GM21447 (cell line): Measurements from ENCODE around the gene TMEM217.
"Not testable (repeated sequence)": the region's sequence is repeated elsewhere in the genome, so short reads cannot be mapped to it uniquely, and the experiment has no call there.

Source experiments
- ATAC-seq: cut with Tn5 transposase; IDR thresholded peaks from one replicate; pipeline ENCODE4 v1.9.1; 2021; ENCODE audit not compliant: unreplicated experiment

TMEM217 gene

DNA sequence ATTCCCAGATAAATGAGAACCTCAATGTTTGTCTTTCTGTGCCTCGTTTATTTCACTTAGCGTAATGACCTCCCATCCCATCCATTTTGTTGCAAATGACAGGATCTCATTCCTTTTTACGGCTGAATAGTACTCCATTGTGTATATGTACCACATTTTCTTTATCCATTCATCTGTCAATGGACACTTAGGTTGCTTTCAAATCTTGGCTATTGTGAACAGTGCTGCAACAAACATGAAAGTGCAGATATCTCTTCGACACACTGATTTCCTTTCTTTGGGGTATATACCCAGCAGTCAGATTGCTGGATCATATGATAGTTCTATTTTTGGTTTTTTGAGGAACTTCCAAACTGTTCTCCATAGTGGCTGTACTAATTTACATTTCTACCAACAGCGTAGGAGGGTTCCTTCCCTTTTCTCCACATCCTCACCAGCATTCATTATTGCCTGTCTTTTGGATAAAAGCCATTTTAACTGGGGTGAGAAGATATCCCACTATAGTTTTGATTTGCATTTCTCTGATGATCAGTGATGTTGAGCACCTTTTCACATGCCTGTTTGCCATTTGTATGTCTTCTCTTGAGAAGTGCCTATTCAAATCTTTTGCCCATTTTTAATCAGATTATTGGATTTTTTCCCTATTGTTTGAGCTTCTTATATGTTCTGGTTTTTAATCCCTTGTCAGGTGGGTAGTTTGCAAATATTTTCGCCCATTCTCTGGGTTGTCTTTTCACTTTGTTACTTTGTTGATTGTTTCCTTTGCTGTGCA, 71.8 kb downstream of the TMEM217 start:
- ATAC-seq = not testable (repeated sequence)

DNA sequence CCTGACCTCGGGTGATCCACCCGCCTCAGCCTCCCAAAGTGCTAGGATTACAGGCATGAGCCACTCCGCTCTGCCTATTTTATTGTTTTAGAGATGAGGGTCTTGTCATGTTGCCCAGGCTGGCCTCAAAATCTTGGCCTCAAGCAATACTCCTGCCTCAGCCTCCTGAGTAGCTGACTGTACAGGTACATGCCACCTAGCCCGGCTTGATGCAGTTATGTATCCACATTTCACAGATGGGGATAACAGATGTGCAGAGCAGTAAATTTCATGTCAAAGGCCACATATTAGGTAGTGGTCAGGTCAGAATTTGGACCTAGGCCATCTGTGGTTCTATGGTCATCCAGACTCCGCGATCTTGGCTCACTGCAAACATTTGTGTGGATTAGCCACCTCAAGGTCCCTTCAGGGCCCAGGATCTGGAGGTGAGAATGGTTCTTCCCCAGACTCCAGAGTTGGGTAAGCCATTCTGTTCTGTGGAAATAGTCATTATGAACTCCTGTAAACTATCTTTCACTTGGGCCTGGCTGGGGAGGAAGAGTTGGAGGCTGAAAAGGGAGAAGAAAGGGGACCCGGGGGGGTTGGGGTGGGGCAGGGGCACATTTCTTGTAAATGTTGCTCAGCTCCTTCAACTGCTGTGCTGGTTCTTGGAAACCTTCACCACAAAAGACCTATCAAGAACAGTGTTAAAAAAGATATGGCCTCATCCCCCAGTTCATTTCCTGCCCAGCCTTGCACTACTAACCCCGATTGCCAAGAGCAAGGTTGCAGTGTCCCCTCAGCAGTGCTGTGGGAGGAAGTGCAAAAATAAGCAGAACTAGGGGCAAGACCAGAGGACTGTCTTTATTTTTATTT, 75.0 kb downstream of the TMEM217 start:
- no peak for ATAC-seq

DNA sequence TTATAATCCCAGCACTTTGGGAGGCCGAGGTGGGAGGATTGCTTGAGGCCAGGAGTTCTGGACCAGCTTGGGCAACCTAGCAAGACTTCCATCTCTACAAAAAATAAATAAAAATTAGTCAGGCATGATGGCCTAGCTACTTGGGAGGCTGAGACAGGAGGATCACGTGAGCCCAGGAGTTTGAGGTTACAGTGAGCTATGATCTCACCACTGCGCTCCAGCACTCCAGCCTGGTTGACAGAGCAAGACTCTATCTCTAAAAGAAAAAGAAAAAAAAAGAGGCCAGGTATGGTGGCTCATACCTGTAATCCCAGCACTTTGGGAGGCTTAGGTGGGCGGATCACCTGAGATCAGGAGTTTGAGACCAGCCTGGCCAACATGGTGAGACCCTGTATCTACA, 77.3 kb downstream of the TMEM217 start:
- ATAC-seq = not testable (repeated sequence)

DNA sequence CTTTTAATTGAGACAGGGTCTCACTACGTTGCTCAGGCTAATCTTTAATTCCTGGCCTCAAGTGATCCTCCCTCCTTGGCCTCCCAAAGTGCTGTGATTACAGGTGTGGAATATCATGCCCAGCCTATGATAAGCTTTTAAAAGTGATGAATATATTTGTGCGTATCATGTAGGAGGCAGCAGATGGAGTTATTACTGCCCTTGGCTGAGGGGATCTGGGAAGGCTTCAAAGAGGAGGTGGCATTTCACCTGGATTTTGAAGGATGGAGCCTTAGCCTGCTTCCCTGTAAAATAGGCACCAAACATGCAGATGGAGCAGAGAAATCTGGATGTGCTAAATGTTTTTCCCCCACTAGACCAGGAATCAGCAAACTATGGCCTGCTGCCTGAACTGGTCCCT, 77.9 kb downstream of the TMEM217 start:
- ATAC-seq = no peak

DNA sequence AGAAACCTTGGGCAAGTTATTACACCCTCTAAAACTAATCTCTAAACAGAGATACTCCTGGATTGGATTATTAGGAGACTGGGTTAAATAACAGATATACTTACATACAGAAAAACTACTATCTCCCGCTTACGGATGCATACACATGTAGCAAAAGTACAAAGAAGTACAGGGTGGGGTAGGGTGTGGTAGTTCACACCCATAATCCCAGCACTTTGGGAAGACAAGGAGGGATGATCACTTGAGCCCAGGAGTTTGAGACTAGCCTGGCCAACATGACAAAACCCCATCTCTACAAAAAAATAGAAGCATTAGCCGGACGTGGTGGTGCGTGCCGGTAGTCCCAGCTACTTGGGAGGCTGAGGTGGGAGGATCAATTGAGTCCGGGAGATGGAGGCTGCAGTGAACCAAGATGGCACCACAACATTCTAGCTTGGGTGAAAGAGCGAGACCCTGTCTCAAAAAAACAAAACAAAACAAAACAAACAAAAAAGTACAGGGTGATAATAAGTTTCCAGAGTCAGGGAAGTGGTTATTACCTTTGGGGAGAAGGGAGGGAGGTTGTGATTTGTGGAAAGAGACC, 79.9 kb downstream of the TMEM217 start:
- ATAC-seq = no peak

DNA sequence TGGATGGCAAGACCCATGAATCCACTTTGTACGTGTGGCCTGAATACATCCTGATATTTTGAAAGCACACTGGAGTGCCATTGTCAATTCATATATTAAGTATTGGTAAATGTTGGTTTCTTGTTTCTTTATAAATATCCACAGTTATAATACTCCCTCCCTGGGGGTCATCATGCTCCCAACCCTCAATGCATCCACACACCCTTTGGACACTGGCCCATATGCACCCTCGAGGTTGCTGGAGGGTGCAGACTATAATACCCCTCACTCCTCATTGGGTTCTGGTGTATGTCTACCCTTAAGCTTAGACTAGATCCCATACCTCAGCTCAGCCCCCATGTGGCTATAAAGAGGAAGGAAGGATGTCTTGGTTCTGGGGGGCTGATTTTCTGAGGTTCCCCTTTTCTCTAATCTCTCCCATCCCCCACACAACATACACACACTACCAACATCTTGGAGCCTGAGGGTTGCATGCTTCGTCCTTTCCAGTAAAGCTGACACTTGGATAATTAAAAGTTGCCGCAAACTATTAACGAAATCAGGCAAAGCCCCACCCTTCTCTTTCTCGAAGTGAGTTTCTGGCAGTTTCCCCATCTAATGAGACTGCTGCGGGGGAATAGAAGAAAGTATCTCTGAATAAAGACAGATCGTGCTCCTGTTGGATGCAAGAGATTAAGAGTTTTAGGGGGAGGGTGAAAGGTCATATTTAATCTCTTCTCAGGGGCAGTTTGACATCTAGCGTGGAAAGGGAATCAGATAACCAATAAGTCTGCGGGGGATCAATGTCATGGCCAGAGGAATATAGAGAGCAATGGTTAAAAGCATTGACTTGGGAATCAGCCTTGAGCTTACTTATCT, 80.6 kb downstream of the TMEM217 start:
- no peak for ATAC-seq

DNA sequence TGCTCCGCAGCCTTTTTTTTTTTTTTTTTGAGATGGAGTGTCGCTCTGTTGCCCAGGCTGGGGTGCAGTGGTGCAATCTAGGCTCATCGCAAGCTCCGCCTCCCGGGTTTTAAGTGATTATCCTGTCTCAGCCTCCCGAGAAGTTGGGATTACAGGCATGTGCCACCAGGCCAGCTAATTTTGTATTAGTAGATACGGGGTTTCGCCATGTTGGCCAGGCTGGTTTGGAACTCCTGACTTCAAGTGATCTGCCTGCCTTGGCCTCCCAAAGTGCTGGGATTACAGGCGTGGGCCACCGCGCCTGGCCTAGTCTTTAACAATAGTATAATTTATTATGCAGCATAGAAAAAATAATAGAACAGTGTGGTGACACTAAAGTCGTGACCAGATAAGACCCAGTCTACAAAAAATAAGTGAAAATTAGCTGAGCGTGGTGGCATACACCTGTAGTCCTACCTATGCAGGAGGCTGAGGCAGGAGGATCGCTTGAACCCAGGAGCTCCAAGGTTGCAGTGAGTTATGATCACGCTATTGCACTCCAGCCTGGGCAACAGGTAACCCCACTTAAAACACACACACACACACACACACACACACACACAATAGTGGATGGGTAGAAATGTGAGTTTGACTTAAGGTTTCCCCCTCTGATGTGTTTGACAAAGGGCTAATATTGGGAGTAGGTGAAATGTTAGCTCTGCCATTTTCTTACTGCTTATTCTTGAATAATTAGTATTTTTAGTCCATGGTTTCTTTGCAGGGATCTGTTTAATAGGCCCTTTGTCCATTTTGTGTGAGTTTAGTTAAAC, 81.5 kb downstream of the TMEM217 start:
- ATAC-seq = no peak

DNA sequence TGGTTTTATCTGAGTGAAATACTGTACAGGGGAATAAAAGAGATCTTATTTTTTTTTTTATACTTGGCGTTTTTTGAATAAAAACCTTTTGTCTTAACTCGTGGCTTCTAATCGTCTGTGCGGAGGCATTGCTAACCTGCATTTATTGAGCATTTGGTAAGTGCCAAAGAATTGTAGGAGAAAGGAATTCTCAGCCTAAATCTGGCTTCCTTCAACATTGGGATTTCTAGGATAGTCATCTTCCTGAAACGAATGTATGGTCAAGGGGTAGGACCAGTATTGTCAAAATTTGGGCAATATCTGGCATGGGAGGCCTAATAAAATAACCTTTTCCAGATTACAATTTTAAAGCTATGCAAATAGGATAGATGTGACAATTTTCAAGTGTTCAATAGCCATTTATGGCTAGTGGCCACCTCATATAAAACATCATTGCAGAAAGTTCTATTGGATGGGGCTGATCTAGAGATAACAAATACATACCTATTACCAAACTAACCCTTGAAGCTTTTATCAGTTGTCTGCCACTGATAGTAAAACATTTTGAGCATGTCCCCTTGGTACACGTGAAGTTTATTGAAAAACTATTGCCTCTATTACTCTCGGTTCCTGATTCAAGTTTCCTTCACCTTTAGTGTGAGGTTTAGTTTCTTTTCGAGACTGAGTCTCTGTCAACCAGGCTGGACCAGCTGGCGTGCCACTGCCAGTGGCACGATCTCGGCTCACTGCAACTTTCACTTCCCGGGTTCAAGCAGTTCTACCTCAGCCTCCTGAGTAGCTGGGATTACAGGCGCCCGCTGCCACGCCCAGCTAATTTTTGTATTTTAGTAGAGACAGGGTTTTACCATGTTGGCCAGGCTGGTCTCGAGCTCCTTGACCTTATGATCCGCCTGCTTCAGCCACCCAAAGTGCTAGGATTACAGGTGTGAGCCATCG, 82.3 kb downstream of the TMEM217 start:
- no peak for ATAC-seq

DNA sequence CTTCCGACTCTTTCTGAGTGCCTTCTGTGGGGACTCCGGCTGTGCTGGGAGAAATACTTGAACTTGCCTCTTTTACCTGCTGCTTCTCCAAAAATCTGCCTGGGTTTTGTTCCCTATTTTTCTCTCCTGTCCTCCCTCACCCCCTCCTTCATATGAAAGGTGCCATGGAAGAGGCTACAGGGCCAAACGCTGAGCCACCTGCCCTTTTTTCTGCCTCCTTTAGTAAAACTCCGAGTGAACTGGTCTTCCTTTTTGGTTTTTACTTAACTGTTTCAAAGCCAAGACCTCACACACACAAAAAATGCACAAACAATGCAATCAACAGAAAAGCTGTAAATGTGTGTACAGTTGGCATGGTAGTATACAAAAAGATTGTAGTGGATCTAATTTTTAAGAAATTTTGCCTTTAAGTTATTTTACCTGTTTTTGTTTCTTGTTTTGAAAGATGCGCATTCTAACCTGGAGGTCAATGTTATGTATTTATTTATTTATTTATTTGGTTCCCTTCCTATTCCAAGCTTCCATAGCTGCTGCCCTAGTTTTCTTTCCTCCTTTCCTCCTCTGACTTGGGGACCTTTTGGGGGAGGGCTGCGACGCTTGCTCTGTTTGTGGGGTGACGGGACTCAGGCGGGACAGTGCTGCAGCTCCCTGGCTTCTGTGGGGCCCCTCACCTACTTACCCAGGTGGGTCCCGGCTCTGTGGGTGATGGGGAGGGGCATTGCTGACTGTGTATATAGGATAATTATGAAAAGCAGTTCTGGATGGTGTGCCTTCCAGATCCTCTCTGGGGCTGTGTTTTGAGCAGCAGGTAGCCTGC, 83.2 kb downstream of the TMEM217 start:
- ATAC-seq = no peak

DNA sequence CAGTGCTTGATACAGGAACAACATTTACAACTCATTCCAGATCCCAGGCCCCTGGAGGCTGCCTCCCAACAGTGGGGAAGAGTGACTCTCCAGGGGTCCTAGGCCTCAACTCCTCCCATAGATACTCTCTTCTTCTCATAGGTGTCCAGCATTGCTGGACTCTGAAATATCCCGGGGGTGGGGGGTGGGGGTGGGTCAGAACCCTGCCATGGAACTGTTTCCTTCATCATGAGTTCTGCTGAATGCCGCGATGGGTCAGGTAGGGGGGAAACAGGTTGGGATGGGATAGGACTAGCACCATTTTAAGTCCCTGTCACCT, 83.8 kb downstream of the TMEM217 start:
- no peak for ATAC-seq

DNA sequence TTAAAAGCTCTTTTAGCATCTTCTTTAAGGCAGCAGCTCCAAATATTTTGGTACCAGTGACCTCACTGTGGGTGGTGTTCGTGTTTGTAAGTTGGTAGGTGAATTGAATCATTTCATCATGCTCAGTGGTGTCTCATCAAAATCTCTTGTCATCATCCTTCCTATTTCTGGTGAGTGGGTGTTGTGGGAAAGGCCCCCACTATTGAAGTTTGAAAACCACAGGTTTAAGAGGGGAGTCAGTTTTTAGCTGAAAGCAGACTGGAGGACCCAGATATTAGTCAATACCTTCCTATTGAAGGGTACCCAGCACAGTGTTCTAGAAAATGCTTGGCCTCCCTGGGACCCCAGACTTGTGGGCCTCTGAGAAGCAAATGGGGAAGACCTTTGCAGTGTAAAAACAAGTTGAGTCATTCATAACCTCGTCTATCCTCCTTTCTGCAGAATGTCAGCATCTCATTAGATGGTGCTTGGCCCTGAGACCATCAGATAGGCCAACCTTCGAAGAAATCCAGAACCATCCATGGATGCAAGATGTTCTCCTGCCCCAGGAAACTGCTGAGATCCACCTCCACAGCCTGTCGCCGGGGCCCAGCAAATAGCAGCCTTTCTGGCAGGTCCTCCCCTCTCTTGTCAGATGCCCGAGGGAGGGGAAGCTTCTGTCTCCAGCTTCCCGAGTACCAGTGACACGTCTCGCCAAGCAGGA, 84.3 kb downstream of the TMEM217 start:
- ATAC-seq = no peak

DNA sequence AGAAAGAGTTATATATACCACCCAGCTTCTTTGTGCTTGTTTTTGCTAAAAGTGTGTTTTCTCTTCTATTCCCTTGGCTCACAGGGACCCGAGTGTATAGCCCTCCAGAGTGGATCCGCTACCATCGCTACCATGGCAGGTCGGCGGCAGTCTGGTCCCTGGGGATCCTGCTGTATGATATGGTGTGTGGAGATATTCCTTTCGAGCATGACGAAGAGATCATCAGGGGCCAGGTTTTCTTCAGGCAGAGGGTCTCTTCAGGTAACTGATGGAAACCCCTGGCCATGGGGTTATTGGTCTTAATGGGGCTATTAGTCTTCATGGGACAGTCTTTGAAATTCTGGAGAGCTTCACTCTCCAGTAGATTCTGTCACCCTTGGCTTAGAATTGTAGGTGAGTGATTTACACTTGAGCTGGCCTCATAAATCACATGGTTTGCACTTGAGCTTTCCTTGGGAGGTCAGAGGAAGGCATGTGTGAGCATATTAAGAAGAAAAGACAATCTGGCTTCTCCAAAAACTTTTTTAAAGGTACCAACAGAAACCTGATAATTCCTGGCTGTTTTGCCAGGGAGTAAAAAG, 84.9 kb downstream of the TMEM217 start:
- ATAC-seq = no peak

DNA sequence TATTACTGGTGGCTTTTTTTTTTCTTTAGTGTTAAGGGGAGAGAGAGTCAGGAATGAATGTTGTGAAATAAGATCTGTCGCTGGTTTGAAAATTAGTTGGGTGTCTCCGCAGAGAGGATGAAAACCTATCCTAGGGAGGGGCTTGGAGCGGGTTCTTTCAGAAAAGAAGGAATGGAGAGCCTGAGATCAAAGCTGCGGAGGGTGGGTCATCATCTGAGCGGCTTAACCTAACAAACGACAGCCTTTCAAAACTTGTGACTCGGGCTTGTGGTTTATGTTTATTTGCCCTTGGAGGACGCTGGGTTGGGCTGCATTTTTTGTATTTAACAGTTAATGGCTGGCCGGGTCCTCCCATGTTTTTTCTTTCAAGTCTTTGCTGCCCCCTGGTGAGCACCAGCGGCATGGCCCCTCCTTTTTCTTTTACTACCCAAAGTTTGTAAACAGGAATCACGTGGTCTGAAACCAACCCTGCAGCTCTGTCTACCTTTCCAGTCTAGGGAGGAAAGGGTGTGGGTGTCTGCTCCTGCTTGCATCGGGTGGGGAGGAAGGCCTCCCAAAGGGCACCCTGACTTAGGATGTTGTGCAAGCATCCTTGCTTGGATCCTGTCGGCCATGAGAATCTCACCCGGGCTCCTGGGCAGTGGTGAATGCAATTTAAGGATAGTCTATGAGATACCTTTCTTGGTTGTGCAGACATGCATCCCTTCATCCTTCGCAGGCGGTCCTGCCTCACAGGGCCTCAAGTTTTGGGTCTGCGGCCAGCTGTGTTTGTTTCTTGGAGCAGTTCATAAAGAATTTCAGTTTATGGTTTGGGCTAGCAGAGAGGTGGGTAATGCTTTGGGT, 85.8 kb downstream of the TMEM217 start:
- no peak for ATAC-seq

DNA sequence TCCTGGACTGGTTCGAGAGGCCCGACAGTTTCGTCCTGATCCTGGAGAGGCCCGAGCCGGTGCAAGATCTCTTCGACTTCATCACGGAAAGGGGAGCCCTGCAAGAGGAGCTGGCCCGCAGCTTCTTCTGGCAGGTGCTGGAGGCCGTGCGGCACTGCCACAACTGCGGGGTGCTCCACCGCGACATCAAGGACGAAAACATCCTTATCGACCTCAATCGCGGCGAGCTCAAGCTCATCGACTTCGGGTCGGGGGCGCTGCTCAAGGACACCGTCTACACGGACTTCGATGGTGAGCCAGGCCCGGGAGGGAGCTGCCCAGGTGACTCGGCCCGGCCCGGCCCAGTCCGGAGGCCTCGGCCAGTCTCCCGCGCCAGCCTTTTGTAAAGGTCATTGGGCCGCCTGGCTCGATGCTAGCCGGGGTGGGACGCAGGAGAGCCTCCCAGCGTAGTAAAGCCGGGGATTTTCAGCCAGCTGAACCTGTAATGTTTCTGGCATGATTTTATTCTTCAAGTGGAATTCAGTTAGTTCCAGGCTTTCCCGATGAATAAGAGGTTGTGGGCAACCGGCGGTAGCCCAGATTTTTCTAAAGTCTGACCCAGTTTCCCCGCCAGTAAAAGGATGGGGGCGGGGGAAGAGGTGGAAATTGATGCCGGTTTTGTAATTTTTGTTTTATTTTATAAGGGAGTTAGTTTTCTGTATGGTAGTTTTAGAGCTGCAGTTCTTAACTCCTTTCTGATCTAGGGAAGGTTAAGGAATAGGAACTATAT, 86.6 kb downstream of the TMEM217 start:
- ATAC-seq = no peak

DNA sequence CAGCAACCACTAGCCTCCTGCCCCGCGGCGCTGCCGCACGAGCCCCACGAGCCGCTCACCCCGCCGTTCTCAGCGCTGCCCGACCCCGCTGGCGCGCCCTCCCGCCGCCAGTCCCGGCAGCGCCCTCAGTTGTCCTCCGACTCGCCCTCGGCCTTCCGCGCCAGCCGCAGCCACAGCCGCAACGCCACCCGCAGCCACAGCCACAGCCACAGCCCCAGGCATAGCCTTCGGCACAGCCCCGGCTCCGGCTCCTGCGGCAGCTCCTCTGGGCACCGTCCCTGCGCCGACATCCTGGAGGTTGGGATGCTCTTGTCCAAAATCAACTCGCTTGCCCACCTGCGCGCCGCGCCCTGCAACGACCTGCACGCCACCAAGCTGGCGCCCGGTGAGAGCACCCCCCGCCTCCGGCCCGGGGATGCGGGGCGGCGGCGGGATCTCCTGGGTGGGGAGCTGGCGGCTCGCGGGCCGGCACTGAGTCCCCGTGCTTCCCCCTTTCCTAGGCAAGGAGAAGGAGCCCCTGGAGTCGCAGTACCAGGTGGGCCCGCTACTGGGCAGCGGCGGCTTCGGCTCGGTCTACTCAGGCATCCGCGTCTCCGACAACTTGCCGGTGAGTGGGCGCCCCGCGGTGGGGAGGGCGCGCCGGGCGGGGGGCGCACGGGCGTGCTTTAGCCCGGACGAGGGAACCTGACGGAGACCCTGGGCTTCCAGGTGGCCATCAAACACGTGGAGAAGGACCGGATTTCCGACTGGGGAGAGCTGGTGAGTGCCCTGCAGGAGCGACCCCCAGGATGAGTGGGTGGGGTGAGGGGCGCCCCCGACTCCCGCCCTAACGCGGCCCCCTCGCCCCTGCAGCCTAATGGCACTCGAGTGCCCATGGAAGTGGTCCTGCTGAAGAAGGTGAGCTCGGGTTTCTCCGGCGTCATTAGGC, 87.4 kb downstream of the TMEM217 start:
- peak; percentile 26 for ATAC-seq
